AML-193 (cell line): Measurements from ENCODE around the gene HOXD13.

Experiments
- DNase-seq, 2 experiments: peaks; one replicate each; lab custom pipeline; 2025; lab: John Stamatoyannopoulos, UW

The HOXD13 gene

DNA sequence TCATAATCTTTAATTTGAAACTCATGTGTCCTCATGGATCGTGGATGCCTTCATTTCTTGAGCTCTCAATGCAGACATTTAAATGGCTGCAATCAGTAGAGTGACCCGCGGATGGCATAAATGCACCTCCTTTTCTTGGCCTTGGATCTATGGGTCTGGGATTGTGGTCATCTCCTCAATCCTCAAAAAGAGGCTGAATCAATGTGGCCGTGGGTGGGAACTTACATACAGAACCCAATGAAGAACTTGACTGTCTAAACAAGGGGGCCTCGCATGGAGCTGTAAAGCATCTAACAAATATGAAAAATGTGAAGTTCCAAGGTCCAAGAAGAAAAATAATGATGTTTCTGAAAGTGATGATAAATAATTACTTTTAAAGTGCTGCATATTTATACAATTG is 2.9 kb downstream of the HOXD13 start:
- DNase-seq, result no peak

DNA sequence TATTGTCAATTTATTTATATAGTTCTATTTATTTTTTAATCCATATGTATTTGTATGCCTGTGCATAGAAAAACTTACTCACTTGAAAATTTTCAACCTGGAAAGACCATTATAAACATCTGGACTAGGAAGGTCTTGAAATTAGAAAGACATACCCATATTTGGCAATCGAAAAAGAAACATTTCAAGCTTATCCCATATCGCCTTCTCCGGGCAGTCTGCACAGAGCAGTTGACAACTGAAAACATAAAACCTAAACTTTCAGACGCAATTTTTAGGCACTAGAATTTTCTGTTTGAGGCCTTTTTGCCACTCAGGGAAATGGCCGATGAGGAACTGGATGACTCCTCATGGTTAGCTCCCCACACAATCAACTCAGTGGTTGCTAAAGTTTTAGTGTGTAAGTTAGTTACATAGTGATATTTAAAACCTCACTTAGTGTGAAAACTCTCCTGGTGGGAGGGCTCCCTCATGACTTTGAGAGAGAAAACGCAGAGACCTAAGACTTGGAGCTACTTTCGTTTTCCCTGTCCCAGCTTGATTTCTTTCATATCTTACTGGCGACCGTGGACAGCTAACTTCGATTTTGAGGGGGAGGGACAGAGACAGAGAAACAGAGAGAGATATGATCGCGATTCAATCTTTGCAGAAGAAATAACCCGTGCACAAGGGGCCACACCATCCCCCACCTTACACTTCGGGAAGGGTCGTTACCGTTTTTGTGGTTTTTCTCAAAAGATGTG is 3.9 kb downstream of the HOXD13 start:
- peak; percentile 45 to 53 for DNase-seq

DNA sequence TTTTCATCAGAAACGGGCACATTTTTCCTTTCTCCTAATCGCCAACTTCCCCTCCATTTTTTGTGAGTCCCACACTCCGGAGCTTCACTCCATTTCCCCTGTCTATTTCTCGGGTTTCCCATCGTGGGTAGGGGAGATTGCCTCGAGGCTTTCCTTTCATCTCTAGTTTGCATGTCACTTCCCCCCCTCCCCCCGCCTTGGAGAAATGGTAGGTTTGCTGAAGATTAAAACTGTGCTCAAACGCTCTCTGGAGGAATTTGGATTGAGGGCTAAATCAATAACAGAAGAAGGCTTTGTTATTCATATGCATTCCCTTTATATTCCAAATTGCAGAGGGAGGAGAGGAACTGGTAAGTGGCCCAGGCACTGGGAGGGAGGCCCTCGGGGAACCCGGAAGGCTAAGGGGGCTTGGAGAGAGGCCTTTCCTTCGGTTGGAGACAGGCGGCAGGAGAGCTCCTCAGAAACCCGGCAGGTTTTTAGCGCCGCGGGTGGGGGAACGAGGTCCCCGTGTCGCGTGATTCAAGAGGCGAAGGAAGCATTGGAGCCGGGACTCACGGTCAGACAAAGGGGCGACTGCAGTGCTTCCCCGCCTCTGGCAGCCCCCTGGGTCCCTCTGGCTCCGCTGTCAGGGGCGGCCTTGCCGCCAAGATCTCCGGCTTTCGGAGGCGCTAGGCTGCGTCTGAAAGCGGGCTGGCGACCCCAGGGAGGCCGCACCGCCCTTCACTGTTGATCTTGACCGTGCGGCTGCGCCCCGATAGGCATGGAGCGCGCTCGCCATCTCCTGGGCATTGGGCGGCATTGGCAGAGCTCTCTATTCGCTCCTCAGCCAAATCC is 4.7 kb downstream of the HOXD13 start:
- peak; percentile 53 to 67 for DNase-seq

DNA sequence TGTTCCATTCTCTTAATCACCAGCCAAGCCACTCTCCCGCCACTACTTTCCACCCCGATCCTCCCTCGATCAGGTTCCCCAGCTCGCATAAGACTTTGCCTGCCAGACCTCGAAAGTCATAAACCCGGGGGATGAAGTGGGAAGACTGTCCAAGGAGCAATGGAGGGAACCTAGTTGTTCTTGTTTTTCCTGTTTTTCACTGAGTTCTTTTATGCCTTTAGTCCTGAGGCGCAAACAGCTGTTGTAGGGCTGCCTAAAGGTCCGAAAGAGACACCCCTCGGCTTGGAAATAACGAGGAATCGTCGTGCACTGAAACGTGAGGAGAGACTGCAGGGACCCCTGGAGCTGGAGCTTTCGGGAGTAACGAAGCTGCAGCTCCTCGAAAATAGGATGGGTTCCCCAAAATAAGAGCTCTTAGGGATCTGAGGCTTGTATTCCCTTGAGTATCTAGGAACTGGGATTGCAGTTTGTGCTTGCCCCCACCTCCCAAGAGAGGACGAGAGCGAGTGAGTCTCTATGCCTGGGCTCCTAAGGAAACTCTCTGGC is 5.4 kb downstream of the HOXD13 start:
- DNase-seq, result no peak

DNA sequence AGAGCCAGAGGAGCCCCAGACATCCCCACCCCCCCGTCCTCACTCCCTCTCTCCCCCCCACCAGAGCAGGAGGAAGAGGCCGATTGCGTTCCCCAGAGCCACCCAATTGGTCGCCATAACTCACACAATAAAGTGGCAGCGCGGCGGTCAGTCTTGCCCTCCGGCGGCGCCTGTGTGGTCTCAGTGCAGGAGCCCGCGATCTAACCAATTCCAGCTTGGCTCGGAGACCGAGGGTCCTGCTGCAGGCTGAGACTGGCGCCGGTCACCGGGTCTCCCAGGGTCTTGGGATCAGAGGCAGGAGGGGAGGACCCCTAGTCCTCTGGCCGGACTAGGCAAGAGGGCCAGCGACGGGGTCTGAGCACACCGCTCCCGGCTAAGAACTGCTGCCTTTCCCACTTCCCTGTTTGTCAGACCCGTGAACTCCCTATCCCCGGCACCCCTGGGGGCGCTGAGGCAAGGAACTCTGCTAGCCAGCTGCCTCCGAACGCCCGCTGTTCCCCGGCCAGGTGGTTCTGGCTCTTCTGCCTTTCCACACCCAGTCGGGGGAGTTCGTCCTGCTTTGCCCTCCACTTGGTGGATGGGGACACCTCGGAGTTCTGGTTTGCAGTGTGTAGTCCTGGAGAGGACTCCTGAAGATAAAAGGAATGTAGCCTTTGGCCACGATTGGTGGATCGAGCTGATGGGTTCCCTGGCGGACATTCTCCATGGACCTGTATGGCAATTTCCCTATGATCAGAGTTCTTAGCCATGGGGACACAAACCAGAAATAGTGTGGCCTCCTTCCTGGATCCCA is 6.0 kb downstream of the HOXD13 start:
- DNase-seq, result no peak

DNA sequence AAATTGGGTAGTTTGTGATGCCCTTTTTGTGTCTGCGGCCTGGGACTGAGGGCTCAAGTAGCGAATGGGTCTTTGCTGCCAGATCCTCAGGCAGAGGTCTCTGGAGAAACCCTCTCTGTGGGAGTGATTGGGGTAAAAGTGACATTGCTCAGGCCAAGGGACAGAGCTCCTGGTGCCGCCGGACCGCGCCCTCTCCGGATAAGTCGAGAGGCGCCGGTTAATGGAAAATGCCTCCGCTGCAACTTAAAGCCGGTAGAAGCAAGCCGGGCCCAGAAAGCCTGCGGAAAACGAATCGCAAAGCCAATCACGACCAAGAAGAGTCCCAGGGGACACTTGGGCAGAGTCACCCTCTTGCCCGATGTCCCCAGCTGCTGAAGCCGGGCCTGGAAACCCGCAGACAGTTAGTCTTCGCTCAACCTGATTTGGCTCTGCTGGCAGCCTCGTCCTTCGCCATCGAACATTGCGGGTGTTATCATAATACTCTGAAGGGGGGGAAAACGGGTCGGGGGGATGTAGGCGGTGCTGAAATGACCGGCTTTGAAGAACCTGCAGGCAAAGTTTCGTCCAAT is 6.7 kb downstream of the HOXD13 start:
- DNase-seq, result no peak

DNA sequence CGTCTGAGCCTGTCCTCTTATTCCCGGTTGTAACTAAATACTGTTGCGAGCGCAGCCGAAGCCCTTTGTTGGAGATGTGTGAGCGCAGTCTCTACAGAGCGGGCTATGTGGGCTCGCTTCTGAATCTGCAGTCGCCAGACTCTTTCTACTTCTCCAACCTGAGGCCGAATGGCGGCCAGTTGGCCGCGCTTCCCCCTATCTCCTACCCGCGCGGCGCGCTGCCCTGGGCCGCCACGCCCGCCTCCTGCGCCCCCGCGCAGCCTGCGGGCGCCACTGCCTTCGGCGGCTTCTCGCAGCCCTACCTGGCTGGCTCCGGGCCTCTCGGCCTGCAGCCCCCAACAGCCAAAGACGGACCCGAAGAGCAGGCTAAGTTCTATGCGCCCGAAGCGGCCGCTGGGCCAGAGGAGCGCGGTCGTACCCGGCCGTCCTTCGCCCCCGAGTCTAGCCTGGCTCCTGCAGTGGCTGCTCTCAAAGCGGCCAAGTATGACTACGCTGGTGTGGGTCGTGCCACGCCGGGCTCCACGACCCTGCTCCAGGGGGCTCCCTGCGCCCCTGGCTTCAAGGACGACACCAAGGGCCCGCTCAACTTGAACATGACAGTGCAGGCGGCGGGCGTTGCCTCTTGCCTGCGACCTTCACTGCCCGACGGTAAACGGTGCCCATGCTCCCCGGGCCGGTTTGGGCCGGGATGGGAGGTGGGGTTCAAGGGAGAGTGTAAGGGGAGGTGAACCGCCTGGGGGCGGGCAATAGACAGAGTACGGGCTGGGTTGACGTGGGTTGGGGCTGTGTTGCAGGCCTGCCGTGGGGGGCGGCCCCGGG is 7.4 kb downstream of the HOXD13 start, which contains the start of gene HOXD12:
Gene HOXD12 (plus strand): TSS at position 68 of the 819 bp plus-strand sequence. CDS start 7 bp downstream, at position 75.
- DNase-seq, result no peak

DNA sequence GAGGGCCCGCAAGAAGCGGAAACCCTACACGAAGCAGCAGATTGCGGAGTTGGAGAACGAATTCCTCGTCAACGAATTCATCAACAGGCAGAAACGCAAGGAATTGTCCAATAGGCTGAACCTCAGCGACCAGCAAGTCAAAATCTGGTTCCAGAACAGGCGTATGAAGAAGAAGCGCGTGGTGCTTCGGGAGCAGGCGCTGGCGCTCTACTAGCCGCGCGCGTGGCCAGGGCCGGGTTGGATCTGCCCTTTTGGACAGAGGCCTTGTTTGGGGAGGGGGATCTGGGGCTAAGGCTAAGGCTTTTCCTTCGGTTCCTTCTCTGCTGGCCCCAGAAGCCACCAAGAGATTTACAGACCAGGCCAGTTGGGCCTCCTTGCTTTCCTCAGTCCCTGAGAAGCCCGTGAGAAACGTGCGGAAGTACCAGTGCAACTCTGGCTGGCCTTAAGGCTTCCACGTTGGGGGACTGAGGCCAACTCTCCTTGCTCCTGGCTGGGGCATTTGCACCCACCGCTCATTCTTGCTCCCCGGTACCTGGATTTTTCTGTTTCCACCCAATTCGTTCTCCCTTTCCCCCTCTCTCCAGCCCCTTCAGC is 8.1 kb downstream of the HOXD13 start:
- no peak for DNase-seq

DNA sequence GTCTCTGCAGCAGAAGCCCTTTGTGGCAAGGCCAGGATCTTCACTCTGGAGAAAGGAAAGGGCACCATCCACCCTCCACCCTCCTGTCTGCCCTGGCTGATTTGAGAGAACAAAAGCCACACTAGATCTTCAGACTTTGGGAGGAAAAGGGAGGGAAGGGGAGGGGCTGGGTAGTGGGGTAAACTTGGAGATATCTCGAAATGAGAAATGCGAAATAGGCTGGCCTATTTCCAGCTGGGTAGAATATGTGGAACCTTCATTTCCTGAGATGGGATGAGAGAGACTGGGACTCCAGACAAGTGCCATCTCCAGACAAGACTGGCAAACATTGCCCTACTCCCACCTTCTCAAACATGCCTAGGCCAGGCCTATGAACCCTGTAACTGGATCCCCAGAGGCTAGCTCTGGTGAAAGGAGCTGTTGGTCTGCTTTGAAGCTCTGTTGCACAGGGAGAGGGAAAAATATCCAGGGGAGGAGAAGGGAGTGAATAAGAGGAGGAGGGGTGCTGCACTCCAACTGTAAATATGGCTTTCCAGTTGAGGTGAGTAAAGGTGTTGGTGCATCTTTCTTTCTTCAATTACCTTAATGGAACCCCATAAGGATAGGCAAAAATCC is 8.8 kb downstream of the HOXD13 start:
- no peak for DNase-seq

DNA sequence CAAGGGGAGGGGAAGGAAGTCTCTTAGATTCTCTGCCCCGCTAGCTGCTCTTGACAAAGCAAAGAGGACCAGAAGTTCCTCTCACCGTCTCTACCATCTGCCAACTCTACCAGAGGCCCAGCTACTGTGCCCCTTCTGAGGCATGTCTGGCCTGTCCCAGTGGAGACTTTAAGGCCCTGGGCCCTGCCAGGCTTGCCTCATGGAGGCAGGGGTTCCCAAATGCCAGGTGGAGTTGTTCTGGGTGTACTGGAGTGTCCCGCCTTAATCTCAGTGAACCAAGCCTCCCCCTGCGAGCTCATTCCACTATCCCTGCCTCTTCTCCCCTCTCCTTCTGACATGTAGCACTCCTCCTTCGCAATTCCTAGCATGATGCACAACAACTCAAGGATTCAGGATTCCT is 9.3 kb downstream of the HOXD13 start:
- DNase-seq, result no peak

DNA sequence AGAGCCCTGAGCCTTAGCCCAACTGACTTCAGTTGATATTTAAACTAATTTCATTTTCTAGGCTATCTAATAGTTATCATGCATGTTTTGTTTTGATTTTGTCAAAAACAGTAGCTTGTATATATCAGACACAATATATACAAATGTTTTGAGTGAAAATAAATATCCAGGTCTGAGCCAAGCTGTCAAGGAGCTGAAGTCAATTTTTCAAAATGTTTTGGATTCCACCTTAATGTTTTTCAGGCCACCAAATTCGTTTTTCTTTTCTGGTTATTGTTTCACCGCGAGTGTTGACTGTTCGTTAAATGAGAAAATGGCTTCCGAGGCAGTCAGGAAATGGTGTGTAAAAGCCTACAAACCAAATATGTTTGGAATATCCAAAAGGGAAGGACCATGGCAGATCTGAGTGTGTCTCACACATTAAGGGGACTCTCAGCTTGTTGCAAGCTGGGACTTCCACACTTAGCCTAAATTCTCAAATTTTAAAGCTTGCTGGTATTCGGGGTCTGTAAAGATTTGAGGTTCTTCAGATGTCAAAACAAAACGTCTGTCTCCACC is 9.9 kb downstream of the HOXD13 start:
- DNase-seq, result no peak

DNA sequence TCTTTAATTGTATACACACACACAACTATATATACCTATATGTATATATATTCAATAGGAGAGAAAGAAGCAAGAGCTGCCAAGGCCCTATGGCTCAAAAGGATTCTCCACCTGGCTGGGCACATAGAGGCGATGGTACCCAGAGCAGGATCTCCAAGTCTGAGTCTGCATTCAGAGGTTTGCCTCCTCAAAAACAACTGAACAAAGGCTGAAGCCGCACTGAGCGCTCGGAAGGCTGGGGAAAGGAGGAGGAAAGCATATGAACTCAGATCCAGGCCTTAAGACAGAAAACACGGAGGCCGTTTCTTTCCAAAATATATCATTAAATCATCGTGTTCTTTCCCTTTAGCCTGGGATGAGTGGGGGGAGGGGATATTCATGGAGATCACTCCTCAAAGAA is 10.7 kb downstream of the HOXD13 start:
- no peak for DNase-seq

DNA sequence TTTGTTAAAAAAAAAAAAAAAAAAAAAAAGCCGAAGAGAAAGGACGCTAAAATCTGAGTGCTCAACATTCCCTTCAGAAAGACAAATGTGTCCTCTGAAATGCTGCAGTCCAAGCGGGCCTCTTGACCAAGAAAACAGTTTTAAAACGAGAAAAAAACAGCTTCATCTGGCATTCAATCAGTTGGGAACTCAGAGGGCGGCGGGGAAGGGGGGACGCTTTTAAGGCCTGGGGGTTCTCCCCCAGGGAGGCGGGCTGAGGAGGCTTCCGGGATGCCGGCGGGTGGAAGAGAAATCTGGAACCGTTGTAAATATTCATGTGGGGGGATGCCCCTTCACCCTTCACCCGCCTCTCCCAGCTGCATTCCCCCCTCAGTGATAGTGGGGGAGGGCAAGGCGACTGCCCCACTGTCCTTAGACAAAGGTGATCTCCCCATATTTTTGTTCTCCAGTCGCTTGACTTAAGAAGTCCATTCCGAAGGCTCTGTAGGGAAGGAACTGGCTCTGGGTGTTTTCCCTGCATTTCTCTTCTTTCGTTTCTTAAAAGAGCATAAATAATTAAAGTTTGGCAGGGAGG is 11.3 kb downstream of the HOXD13 start:
- DNase-seq, result no peak

DNA sequence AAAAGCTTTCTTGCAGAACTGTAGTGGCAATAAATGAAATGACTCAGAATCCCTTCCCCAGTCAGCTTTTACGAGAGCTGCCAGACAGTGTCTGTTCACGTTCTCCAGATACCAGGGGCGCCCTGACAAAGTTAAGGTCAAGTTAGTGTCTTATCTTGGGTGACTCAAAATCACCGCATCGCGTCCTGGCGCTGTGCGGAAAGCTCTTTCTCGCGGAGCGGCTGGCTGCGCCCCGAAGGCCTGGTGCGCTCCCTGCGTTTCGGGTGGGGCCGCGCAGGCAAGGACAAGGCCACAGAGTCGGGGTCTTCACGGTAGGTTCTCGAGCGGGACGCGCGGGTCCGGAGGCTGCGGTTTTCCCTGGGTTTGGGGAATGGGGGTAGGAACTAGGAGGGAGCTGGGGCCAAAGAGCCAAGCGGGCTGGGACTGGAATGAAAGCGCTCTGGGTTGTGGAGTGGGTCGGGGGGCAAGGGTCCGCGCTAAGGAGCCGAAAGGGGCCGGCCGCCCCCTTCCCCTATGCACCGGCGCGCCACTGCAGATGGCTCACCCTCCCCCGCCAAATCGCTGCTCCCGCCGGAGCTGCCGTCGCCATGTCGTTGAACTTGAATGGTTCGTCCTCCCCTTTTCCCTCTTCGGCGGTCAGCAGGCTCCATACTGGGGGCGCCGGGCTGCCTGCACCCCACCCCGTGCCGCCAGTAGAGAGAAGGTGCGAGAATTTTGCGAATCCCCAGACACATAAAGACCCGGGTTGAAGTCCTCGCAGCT is 12.0 kb downstream of the HOXD13 start:
- DNase-seq, result no peak

DNA sequence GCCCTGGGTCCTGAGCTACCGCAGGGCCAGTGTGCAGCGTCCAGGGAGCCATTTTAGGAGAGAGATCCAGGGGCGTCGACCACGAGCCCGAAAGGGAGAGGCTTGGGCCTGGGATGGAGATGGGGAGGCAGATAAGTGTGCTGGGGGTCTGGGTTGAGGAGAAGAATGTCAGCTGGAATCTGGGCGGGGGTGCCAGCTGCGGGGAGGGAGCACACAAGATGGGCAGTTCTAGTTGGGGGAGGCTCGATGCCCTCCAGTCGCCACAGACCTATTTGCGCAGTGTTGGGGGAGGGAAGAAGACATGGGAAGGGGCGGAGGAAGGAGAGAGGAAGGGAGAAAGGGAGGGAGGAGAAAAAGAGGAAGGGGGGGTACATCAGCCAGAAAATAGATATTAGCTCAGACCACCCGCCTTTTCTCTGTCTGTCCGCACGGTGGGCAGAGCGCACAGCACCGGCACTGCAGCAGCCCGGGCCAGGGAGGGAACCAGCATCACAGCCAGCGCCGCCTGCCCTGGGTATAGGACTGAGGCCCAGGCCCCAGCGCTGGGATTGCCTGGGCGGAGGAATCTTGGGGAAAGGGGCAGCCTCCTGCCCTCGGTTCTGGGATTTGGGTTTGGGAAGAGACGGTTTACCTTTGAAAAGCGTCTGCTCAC is 12.7 kb downstream of the HOXD13 start:
- no peak for DNase-seq

DNA sequence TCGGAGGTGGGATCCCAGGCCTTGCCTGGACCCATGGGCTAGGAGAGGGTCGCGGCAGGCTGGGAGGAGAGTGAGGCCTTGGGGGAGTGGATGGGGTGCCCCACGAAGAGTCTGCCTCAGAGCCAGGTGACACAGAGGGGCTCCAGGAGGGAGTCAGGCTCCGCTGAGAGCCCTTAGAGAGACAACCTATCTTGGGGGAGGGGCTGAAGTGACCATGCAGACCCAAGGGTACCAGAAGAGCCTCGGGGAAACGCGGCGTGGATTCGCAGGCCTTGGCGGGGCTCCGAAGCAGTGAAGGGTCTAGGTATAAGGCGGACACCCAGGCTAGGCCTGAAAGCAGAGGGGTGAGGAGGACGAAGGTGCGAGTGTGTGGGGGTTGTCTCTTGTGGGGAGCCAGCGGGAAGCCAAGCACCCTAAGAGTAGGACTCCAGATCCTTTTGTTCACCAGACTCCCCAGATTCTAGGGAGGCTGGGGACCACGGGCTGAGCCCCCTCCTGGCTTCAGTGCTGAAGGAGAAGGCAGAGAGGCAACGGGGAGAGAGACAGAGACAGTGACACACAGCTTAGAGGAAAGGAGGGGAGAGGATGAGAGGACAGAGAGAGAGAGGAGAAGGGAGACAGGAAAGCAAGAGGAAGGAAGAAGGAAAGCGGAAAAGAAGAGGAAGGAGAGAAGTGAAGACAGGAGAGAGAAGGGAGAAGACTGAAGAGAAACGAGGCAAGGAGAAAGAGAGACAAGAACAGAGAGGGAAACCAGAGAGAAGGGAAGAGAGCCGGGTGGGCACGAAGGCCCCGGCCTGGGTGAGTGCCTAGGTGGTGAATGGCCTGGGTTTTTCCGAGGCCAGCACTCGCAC is 13.4 kb downstream of the HOXD13 start:
- DNase-seq, result no peak
